Peyer's patch (tissue), 4 donors: ENCODE data around the gene PRPF18. TPM values are rescaled to one million over a fixed set of nuclear protein-coding genes. Genes with fewer than 3 reads are reported as not detected.

Experiments used
- DNase-seq, 3 donors: peaks; one replicate each; pipeline ENCODE4 v3.0.0-alpha.2; 2017 to 2019
- H3K27ac ChIP-seq, 4 donors: fragments of 200-600 bp; sonication (generic); one replicate each; pipeline ENCODE4 v1.5.1; 2016 to 2019
- H3K27me3 ChIP-seq, 2 donors: fragments of 200-600 bp; sonication (generic); one replicate each; pipeline ENCODE4 v1.5.1; 2019
- H3K36me3 ChIP-seq, 3 donors: fragments of 200-600 bp; sonication (generic); one replicate each; pipeline ENCODE4 v1.5.1; 2016 to 2019
- H3K4me1 ChIP-seq, 4 donors: fragments of 200-600 bp; sonication (generic); one replicate each; pipeline ENCODE4 v1.5.1; 2016 to 2019
- H3K4me3 ChIP-seq, 4 donors: fragments of 200-600 bp; sonication (generic); 1 replicate in 3 of 4; 2 replicates in 1 of 4; pipeline ENCODE4 v1.5.1; 2016 to 2019; ENCODE audit warnings: mild to moderate bottlenecking in 1 of 4
- H3K9me3 ChIP-seq, 4 donors: fragments of 200-600 bp; sonication (generic); one replicate each; pipeline ENCODE4 v1.5.1; 2016 to 2019; ENCODE audit warnings: mild to moderate bottlenecking in 1 of 4
- CTCF ChIP-seq, 6 experiments: fragments of 450-650 bp in 4 of 6; fragments of 200-600 bp in 2 of 6; sonication (generic) in 1 of 6; IDR thresholded peaks; one replicate each; pipeline ENCODE4 v1.5.1; 2017 to 2019; ENCODE audit warnings: antibody characterized with exemption in 6 of 6, mild to moderate bottlenecking in 3 of 6, moderate library complexity in 1 of 6
- POLR2A ChIP-seq, 2 donors: fragments of 450-650 bp; IDR thresholded peaks; one replicate each; pipeline ENCODE4 v1.5.1; 2017; ENCODE audit warnings: antibody characterized with exemption in 2 of 2, mild to moderate bottlenecking in 2 of 2, moderate library complexity in 2 of 2
- total RNA-seq, 4 donors: library from RNA; depleted of rRNA; stranded (reverse); fragments of >200 nt; gene quantifications; one replicate each; pipeline ENCODE4 v1.1.0, GENCODE V29; 2016

Gene PRPF18
- total RNA-seq, 4 donors from 2014 or later: 39.9 to 175 (median 49.6) TPM

GRCh38 chr10:13650961-13651360 lies 64.2 kb downstream of the PRPF18 start:
- DNase-seq: no peak
- Histone ChIP-seq H3K4me1 (no peaks in the 10 kb centered on the region), H3K27ac (no peak overlapping the region), H3K4me3 (no peak overlapping the region), H3K27me3 (no peaks in the 10 kb centered on the region), H3K36me3 (peaks cover 0 to 51% (median 0%) of the 10 kb centered on the region in 3 donors), H3K9me3 (no peaks in the 10 kb centered on the region)
- TF ChIP-seq CTCF (IDR thresholded peaks at IDR 0.05): no peak
- no peak for TF ChIP-seq POLR2A (IDR thresholded peaks at IDR 0.05)

DNA sequence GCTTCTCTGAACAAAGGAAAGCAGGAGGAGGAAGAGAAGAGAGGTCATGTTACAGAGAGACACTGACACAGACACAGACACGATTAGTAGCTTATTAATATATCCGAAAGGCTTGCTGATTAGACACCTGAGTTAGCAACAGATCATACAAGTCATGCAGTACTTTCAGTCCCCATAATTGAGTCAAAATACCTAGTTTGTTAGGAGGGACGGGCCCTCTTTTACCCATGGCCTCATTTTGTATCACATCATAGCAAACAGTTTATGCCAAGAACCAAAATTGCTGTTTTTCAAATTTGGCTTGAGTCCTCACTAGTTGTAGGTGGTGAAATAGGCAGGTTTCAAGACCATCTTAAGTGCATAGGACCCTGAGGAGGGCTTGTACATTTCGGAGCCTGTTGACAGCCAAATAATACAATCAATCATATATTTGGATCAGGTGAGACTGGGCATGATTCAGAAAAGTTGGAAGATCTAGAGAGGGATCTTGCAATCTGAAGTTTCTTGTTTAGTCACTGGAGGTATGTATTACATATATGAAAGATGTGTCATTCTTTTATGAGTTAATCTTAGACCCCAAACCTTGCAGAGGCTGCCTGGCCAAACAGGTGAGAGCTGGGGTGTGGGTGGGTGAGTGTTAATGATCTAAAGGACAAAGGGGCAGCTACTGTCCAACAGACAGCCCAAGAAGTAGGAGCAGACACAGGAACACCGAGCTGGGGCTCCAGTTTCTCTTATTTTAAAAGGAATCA lies 65.4 kb downstream of the PRPF18 start:
- Histone ChIP-seq H3K4me1 (no peaks in the 10 kb centered on the region), H3K27ac (no peak overlapping the region), H3K36me3 (peaks cover 0 to 51% (median 0%) of the 10 kb centered on the region in 3 donors), H3K4me3 (no peak overlapping the region), H3K9me3 (no peaks in the 10 kb centered on the region), H3K27me3 (no peaks in the 10 kb centered on the region)
- DNase-seq: no peak
- TF ChIP-seq CTCF (IDR thresholded peaks at IDR 0.05) (no peak), POLR2A (IDR thresholded peaks at IDR 0.05) (no peak)

DNA sequence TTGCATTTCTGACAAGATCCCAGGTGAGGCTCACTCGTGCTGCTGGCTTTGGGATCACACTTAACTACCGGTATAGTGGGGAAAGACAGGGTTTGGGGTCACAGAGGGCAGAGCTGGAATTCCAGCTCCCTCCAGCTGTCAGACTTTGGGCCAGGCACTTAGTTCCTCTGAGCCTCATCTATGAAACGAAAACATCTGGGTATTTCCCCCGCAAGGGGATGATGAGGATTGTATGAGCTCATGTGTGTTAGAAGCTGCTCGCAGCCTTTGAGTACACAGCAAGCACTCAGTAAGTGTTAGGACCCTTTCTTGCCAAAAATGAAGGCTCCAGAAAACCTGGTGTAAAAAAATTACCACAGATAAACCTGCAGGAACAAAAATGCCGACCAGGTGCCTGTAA lies 66.1 kb downstream of the PRPF18 start:
- no peak for DNase-seq
- Histone ChIP-seq H3K27ac (no peak overlapping the region), H3K27me3 (no peaks in the 10 kb centered on the region), H3K4me3 (no peak overlapping the region), H3K36me3 (peaks cover 0 to 53% (median 0%) of the 10 kb centered on the region in 3 donors), H3K4me1 (no peaks in the 10 kb centered on the region), H3K9me3 (no peaks in the 10 kb centered on the region)
- TF ChIP-seq CTCF (IDR thresholded peaks at IDR 0.05) (no peak), POLR2A (IDR thresholded peaks at IDR 0.05) (no peak)

DNA sequence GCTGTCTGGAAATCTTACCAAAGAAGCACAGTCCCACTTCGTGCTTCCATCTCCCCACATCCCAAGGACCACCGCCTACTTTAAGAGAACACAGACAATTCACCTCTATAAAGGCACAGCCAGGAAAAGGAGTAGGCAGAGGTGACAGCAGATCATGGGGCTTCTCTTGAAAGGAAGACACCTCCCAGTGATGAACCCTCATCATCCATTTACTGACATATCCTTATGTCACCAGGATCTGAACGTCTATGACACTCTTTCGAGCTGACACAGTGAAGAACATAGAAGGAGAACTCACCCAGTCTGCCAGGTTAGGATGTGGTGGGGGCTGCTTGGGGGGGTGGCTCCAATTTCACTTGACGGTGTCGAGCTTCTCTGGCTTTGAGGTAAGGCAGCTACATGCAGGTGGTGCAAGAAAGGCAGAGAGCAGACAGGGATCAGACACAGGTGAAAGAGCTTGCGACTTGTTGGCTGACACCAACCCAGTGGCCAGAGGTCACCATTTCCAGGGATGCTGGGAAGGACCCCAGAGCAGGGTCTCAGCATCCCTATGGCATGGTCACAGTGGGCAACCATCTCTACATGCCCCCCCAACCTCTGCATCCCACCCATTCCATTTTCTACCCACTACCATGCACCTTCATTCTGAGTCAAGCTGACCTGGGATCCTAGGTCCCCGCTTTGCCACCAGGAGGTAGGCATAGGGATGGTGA lies 67.5 kb downstream of the PRPF18 start:
- DNase-seq: no peak
- Histone ChIP-seq H3K9me3 (no peaks in the 10 kb centered on the region), H3K4me1 (peaks cover 0 to 3% (median 0%) of the 10 kb centered on the region in 4 donors), H3K4me3 (no peak overlapping the region), H3K27ac (no peak overlapping the region), H3K27me3 (no peaks in the 10 kb centered on the region), H3K36me3 (peaks cover 0 to 53% (median 0%) of the 10 kb centered on the region in 3 donors)
- no peak for TF ChIP-seq CTCF (IDR thresholded peaks at IDR 0.05)
- TF ChIP-seq POLR2A (IDR thresholded peaks at IDR 0.05): no peak

DNA sequence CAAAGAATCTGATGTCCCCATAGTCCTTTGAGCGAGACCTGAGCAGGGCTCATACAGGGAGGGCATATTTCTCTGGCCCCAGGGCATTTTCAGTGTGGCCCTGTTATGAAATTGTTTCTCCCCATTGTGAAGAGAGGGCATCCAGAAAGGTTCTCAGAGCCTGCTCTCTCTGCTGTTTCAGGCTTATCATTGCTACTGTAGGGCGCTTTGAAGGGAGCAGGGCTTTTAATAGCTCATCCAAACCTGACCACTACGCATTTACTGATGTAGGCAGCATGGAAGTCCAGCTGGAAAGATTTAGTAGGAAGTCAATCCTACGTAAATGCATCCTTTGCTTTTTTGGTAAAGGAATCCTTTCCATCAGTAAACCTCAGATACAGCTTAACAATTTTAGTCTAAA lies 68.1 kb downstream of the PRPF18 start:
- Histone ChIP-seq H3K27ac (no peak overlapping the region), H3K27me3 (no peaks in the 10 kb centered on the region), H3K9me3 (no peaks in the 10 kb centered on the region), H3K4me3 (no peak overlapping the region), H3K4me1 (peaks cover 0 to 9% (median 0%) of the 10 kb centered on the region in 4 donors), H3K36me3 (peaks cover 0 to 49% (median 0%) of the 10 kb centered on the region in 3 donors)
- TF ChIP-seq CTCF (IDR thresholded peaks at IDR 0.05) (no peak), POLR2A (IDR thresholded peaks at IDR 0.05) (no peak)
- DNase-seq: no peak
